ENCODE data around the gene FAM234B. TPM values are rescaled to one million over a fixed set of nuclear protein-coding genes. Genes with fewer than 3 reads are reported as not detected.

Gene FAM234B
- total RNA-seq, 1 experiment from 2014 or later, result 11.4 TPM

DNA sequence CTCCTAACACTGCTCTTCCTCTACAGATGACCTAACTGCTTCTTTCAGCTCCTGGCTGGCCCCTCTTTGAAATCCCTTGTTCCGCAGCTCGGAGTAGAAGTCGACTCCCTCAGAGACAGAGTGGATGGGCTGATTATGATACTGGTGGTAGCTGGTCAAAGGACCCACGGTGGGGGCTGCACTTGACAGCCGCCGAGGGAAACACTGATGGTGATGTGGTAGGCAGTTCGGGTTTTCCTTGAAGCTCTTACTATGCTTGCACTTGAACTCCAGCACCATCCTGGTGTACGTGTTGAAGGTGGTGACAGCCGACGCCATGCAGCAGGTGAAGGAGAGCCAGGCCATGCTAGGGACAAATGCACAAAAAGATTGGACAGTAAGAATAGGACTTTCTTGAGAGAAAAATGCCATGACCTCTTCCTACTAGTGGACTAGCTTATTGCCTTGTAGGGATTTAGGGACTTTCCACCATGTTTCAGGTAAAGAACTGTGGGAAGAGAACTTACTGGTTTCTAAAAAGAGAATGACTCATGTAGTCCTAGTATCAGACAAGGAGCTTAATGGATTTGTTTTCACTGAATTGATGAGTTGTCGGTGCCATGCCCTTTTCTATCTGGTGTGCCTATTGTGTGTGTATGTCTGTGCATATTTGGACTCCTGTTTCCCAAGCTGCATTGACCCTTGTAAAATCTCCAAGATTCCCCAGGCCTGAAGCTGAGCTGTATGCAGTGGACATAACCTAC, 40.9 kb downstream of the FAM234B start:
- Histone ChIP-seq H3K27me3 (replicated peaks; ENCODE audit: control insufficient read depth, insufficient read depth, low read length) (no peaks in the 10 kb centered on the region), H3K4me3 (ENCODE audit: low read depth, low read length) (no peak overlapping the region), H3K4me1 (no peaks in the 10 kb centered on the region), H3K36me3 (ENCODE audit: control insufficient read depth, insufficient read depth, low read length) (no peaks in the 10 kb centered on the region), H3K9me3 (no peaks in the 10 kb centered on the region)
- CTCF ChIA-PET, result interaction anchor here (0.9 kb wide), 1 partner anchor 164 kb away, joined by 3 read pairs; no protein-coding TSS in a partner anchor
- TF ChIP-seq, protein P1, sequence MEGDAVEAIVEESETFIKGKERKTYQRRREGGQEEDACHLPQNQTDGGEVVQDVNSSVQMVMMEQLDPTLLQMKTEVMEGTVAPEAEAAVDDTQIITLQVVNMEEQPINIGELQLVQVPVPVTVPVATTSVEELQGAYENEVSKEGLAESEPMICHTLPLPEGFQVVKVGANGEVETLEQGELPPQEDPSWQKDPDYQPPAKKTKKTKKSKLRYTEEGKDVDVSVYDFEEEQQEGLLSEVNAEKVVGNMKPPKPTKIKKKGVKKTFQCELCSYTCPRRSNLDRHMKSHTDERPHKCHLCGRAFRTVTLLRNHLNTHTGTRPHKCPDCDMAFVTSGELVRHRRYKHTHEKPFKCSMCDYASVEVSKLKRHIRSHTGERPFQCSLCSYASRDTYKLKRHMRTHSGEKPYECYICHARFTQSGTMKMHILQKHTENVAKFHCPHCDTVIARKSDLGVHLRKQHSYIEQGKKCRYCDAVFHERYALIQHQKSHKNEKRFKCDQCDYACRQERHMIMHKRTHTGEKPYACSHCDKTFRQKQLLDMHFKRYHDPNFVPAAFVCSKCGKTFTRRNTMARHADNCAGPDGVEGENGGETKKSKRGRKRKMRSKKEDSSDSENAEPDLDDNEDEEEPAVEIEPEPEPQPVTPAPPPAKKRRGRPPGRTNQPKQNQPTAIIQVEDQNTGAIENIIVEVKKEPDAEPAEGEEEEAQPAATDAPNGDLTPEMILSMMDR (IDR thresholded peaks at IDR 0.05; ENCODE audit: insufficient read depth in 1 of 2, low read depth in 1 of 2, low read length in 1 of 2, severe bottlenecking in 1 of 2, unreplicated experiment in 1 of 2), result no peak
- DNase-seq, result no peak
- H3K9me3 Mint-ChIP-seq (ENCODE audit: unreplicated experiment), result no peaks in the 10 kb centered on the region
- peaks cover 12% of the 10 kb centered on the region for H3K4me1 Mint-ChIP-seq (ENCODE audit: low read depth, unreplicated experiment)
- POLR2A ChIA-PET, result no interaction called here
- BruUV-seq (replicated peaks), result no TSS peak
- no peak overlapping the region for H3K4me3 Mint-ChIP-seq (ENCODE audit: unreplicated experiment)
- H3K27ac Mint-ChIP-seq (ENCODE audit: unreplicated experiment), result no peak overlapping the region
- no peaks in the 10 kb centered on the region for H3K27me3 Mint-ChIP-seq (ENCODE audit: insufficient read depth, unreplicated experiment)
- intact Hi-C loops (cut with micrococcal nuclease; ENCODE audit: unreplicated experiment), result no loop called here
- no peaks in the 10 kb centered on the region for H3K36me3 Mint-ChIP-seq (ENCODE audit: insufficient read depth, unreplicated experiment)

DNA sequence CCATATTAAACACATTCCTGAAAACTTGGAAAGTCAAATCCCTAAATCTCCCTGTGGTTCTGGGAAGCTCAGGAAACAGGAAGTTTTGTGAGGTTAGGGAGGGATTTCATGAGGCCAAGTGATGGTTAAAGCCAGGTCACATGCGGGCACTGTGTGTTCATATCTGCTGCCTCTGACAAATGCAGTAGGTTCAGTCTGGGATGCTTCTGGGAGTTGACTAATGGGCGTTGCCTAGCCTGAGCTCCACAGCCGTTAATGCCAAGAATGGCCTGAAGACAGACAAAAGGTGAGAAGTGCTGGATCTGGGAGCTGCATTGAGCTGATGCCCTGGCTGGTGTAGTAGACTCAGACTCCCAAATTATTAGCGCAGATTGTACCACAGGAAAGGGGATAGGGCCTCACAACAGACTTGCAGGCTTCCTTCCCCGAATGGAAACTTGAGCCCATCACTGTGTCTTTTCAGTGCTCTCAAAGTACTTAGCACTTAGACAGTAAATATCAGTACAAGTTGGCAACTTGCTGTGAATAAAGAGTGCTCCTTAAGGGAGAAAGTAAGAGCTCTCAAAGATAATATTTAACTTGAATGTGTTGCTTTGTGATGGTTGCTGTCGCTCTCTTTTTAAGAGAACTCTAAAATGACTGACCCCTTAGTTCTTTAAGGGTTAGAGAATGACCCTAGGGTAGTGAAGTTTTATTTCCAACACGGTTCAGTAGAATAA, 41.9 kb downstream of the FAM234B start:
- intact Hi-C loops (cut with micrococcal nuclease; ENCODE audit: unreplicated experiment), result no loop called here
- no peak overlapping the region for H3K27ac Mint-ChIP-seq (ENCODE audit: unreplicated experiment)
- no peaks in the 10 kb centered on the region for H3K36me3 Mint-ChIP-seq (ENCODE audit: insufficient read depth, unreplicated experiment)
- H3K9me3 Mint-ChIP-seq (ENCODE audit: unreplicated experiment), result no peaks in the 10 kb centered on the region
- H3K4me1 ChIP-seq, result no peaks in the 10 kb centered on the region
- H3K27me3 ChIP-seq (replicated peaks; ENCODE audit: control insufficient read depth, insufficient read depth, low read length), result no peaks in the 10 kb centered on the region
- POLR2A ChIA-PET, result no interaction called here
- no peak overlapping the region for H3K4me3 ChIP-seq (ENCODE audit: low read depth, low read length)
- TF ChIP-seq, protein P1 (IDR thresholded peaks at IDR 0.05; ENCODE audit: insufficient read depth in 1 of 2, low read depth in 1 of 2, low read length in 1 of 2, severe bottlenecking in 1 of 2, unreplicated experiment in 1 of 2), result no peak
- no TSS peak for BruUV-seq (replicated peaks)
- H3K4me3 Mint-ChIP-seq (ENCODE audit: unreplicated experiment), result no peak overlapping the region
- no peaks in the 10 kb centered on the region for H3K9me3 ChIP-seq
- no peaks in the 10 kb centered on the region for H3K36me3 ChIP-seq (ENCODE audit: control insufficient read depth, insufficient read depth, low read length)
- CTCF ChIA-PET, result interaction anchor here (0.9 to 1.0 kb wide), 2 partner anchors 125 to 163 kb away, joined by 3 read pairs; no protein-coding TSS in a partner anchor
- H3K4me1 Mint-ChIP-seq (ENCODE audit: low read depth, unreplicated experiment), result peaks cover 6% of the 10 kb centered on the region
- no peak for DNase-seq
- no peaks in the 10 kb centered on the region for H3K27me3 Mint-ChIP-seq (ENCODE audit: insufficient read depth, unreplicated experiment)

DNA sequence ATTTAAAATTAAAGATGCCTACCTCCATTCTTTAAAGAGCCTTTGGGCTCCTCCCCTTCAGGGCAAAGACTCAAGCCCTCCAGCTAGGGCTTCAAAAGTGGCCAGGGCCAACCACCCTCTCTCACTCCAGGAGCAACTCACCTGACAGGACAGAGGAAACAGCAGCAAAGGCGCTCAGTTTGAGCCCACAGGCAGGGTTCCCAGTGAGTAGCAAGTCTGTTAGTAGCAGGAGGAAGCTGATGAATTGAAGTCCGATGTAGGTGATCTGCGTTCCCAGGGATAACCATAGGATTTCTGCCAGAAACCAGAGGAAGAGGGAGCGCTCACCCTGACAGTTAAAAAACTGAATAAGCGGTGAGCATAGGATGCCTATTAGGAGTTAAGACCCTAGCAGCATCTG, 43.6 kb downstream of the FAM234B start:
- POLR2A ChIA-PET, result no interaction called here

More for the DNA sequence above, 43.6 kb downstream of the FAM234B start:
- H3K27me3 ChIP-seq (replicated peaks; ENCODE audit: control insufficient read depth, insufficient read depth, low read length), result no peaks in the 10 kb centered on the region
- BruUV-seq (replicated peaks), result no TSS peak
- Mint-ChIP-seq H3K27me3 (ENCODE audit: insufficient read depth, unreplicated experiment) (no peaks in the 10 kb centered on the region), H3K9me3 (ENCODE audit: unreplicated experiment) (no peaks in the 10 kb centered on the region), H3K36me3 (ENCODE audit: insufficient read depth, unreplicated experiment) (no peaks in the 10 kb centered on the region), H3K4me3 (ENCODE audit: unreplicated experiment) (no peak overlapping the region), H3K27ac (ENCODE audit: unreplicated experiment) (no peak overlapping the region), H3K4me1 (ENCODE audit: low read depth, unreplicated experiment) (peaks cover 6% of the 10 kb centered on the region)
- intact Hi-C loops (cut with micrococcal nuclease; ENCODE audit: unreplicated experiment), result no loop called here
- CTCF ChIA-PET, result no interaction called here
- DNase-seq, result no peak
- TF ChIP-seq, protein P1 (IDR thresholded peaks at IDR 0.05; ENCODE audit: insufficient read depth in 1 of 2, low read depth in 1 of 2, low read length in 1 of 2, severe bottlenecking in 1 of 2, unreplicated experiment in 1 of 2), result no peak
- no peak overlapping the region for H3K4me3 ChIP-seq (ENCODE audit: low read depth, low read length)
- H3K9me3 ChIP-seq, result no peaks in the 10 kb centered on the region
- no peaks in the 10 kb centered on the region for H3K36me3 ChIP-seq (ENCODE audit: control insufficient read depth, insufficient read depth, low read length)
- H3K4me1 ChIP-seq, result no peaks in the 10 kb centered on the region; the same call in 1 of the 2 replicates

All from Caco-2 (cell line).